HCT116 (cell line): ENCODE results near the gene SBK2. TPM values are rescaled to one million over a fixed set of nuclear protein-coding genes. Genes with fewer than 3 reads are reported as not detected.

Experiments used
- ATAC-seq: fragments of 200-7000 bp; cut with Tn5 transposase; 2 replicates; pipeline ENCODE4 v1.9.1; 2020; ENCODE audit warnings: mild to moderate bottlenecking, moderate library complexity
- BruUV-seq: library from RNA; stranded (reverse); fragments of 400-500 nt; replicated peaks from 2 replicates; lab custom pipeline; 2021; lab: Mats Ljungman, UMichigan
- CTCF ChIA-PET: fragments of 300-600 bp; sonication (Branson Sonifier 250); formaldehyde crosslinking; loops from one replicate; lab custom pipeline; 2021; ENCODE audit warnings: antibody characterized with exemption; lab: Charles Lee
- POLR2A ChIA-PET: fragments of 300-600, 350-600 bp; sonication (Branson Sonifier 250); formaldehyde crosslinking; loops from one replicate; lab custom pipeline; 2021; ENCODE audit warnings: antibody characterized with exemption; lab: Charles Lee
- RAD21 ChIA-PET, 2 experiments: fragments of 300-600 bp; sonication (Branson Sonifier 250); formaldehyde crosslinking; loops; one replicate each; lab custom pipeline; 2023; ENCODE audit warnings: low total read pairs in 2 of 2; ENCODE audit not compliant: uncharacterized antibody in 2 of 2, unreplicated experiment in 2 of 2, low non-redundant PET in 1 of 2; lab: Charles Lee
- DNase-seq: peaks from one replicate; pipeline ENCODE4 v3.0.0-alpha.2; 2010; ENCODE audit warnings: low read depth, low spot score
- H2AFZ ChIP-seq: fragments of 200-600 bp; shearing (Covaris generic), sonication (generic); 2 replicates; pipeline ENCODE4 v1.6.1; 2017; ENCODE audit warnings: low read depth, mixed run types, mixed read lengths, antibody characterized with exemption, low read length; ENCODE audit not compliant: poor library complexity, severe bottlenecking
- H3K27ac ChIP-seq: 2 replicates; pipeline ENCODE4 v1.5.1; 2012; ENCODE audit warnings: low read depth, low read length
- H3K27me3 ChIP-seq: fragments of 200-600 bp; sonication (generic); 2 replicates; pipeline ENCODE4 v1.6.1; 2016; ENCODE audit warnings: mixed run types, low read length, mixed read lengths; ENCODE audit not compliant: insufficient read depth
- H3K36me3 ChIP-seq, 2 experiments: fragments of 200-500 bp in 1 of 2; fragments of 200-600 bp in 1 of 2; sonication (Bioruptor generic) in 1 of 2; sonication (generic) in 1 of 2; 2 replicates each; pipeline versions ENCODE4 v1.5.1 to v1.6.1; 2014 to 2016; ENCODE audit warnings: low read length in 2 of 2, inconsistent platforms in 1 of 2, mixed read lengths in 1 of 2, mixed run types in 1 of 2; ENCODE audit not compliant: insufficient read depth in 2 of 2, control insufficient read depth in 1 of 2
- H3K4me1 ChIP-seq, 2 experiments: fragments of 200-600 bp in 1 of 2; sonication (generic) in 1 of 2; 2 replicates each; pipeline versions ENCODE4 v1.5.1 to v1.6.1; 2012 to 2017; ENCODE audit warnings: low read length in 2 of 2, inconsistent platforms in 1 of 2, mild to moderate bottlenecking in 1 of 2, mixed read lengths in 1 of 2, mixed run types in 1 of 2, moderate library complexity in 1 of 2; ENCODE audit not compliant: insufficient read depth in 2 of 2, control insufficient read depth in 1 of 2
- H3K4me2 ChIP-seq: fragments of 200-600 bp; sonication (generic); 2 replicates; pipeline ENCODE4 v1.6.1; 2017; ENCODE audit warnings: mixed run types, low read length, mixed read lengths
- H3K4me3 ChIP-seq, 2 experiments: fragments of 200-600 bp in 1 of 2; sonication (generic) in 1 of 2; replicated peaks in 1 of 2; 2 replicates each; pipeline ENCODE4 v1.5.1; 2011 to 2016; ENCODE audit warnings: low read length in 2 of 2, control low read depth in 1 of 2, low read depth in 1 of 2, mild to moderate bottlenecking in 1 of 2, mixed read lengths in 1 of 2, mixed run types in 1 of 2
- H3K79me2 ChIP-seq: fragments of 200-600 bp; sonication (generic); 2 replicates; pipeline ENCODE4 v1.6.1; 2017; ENCODE audit warnings: mild to moderate bottlenecking, mixed run types, low read length, moderate library complexity, mixed read lengths; ENCODE audit not compliant: insufficient read depth
- H3K9ac ChIP-seq: fragments of 200-600 bp; sonication (generic); 2 replicates; pipeline ENCODE4 v1.6.1; 2016; ENCODE audit warnings: low read length, mixed read lengths
- H3K9me2 ChIP-seq: fragments of 200-600 bp; sonication (generic), shearing (Covaris generic); 2 replicates; pipeline ENCODE4 v1.6.1; 2017; ENCODE audit warnings: mixed run types, mild to moderate bottlenecking, moderate library complexity; ENCODE audit not compliant: insufficient read depth
- H3K9me3 ChIP-seq, 2 experiments: fragments of 200-500 bp in 1 of 2; fragments of 200-600 bp in 1 of 2; sonication (Bioruptor generic) in 1 of 2; sonication (generic) in 1 of 2; 2 replicates each; pipeline ENCODE4 v1.6.1; 2014 to 2017; ENCODE audit warnings: low read length in 2 of 2, mixed read lengths in 2 of 2, inconsistent platforms in 1 of 2, low read depth in 1 of 2, mild to moderate bottlenecking in 1 of 2, mixed run types in 1 of 2, moderate library complexity in 1 of 2; ENCODE audit not compliant: control insufficient read depth in 1 of 2, insufficient read depth in 1 of 2
- H4K20me1 ChIP-seq: fragments of 200-600 bp; sonication (generic), shearing (Covaris generic); 2 replicates; pipeline ENCODE4 v1.6.1; 2017; ENCODE audit warnings: mixed run types, mild to moderate bottlenecking, moderate library complexity; ENCODE audit not compliant: insufficient read depth
- ATF3 ChIP-seq: IDR thresholded peaks from 2 replicates; pipeline ENCODE4 v1.6.1; 2012
- CBX3 ChIP-seq: IDR thresholded peaks from 2 replicates; pipeline ENCODE4 v1.6.1; 2012; ENCODE audit warnings: low read depth
- CEBPB ChIP-seq: IDR thresholded peaks from 2 replicates; pipeline ENCODE4 v1.6.1; 2012; ENCODE audit warnings: low read depth
- EGR1 ChIP-seq: IDR thresholded peaks from 2 replicates; pipeline ENCODE4 v1.6.1; 2012; ENCODE audit warnings: low read depth
- ELF1 ChIP-seq: IDR thresholded peaks from 2 replicates; pipeline ENCODE4 v1.6.1; 2012; ENCODE audit warnings: low read depth, borderline replicate concordance
- EZH2 ChIP-seq: fragments of 200-600 bp; sonication (generic); IDR thresholded peaks from 2 replicates; pipeline ENCODE4 v1.6.1; 2017; ENCODE audit warnings: antibody characterized with exemption, mixed run types
- FOSL1 ChIP-seq: IDR thresholded peaks from 2 replicates; pipeline ENCODE4 v1.6.1; 2012; ENCODE audit warnings: low read depth
- POLR2A ChIP-seq: IDR thresholded peaks from 2 replicates; pipeline ENCODE4 v1.7.0; 2011; ENCODE audit warnings: borderline replicate concordance; ENCODE audit not compliant: insufficient read depth, insufficient read length; ENCODE audit errors: extremely low read depth
- POLR2AphosphoS5 ChIP-seq: IDR thresholded peaks from 2 replicates; pipeline ENCODE4 v1.6.1; 2011; ENCODE audit warnings: mild to moderate bottlenecking, low read depth, low read length, moderate library complexity
- RAD21 ChIP-seq: IDR thresholded peaks from 2 replicates; pipeline ENCODE4 v1.6.1; 2012; ENCODE audit warnings: low read depth, mild to moderate bottlenecking
- SIN3A ChIP-seq: IDR thresholded peaks from 2 replicates; pipeline ENCODE4 v1.6.1; 2012; ENCODE audit warnings: low read depth
- SP1 ChIP-seq: IDR thresholded peaks from 2 replicates; pipeline ENCODE4 v1.6.1; 2012; ENCODE audit warnings: low read depth
- ZNF274 ChIP-seq: fragments of 200-500 bp; sonication (Bioruptor generic); IDR thresholded peaks from 2 replicates; pipeline ENCODE4 v1.6.1; 2014; ENCODE audit warnings: mild to moderate bottlenecking, low read depth, low read length, inconsistent platforms
- intact Hi-C: fragments of 100-400 bp; cut with micrococcal nuclease; formaldehyde crosslinking; loops from 2 replicates; pipeline ENCODE4 v1.10.0; 2022
- total RNA-seq: library from RNA; stranded (reverse); gene quantifications from one replicate; pipeline ENCODE4 v1.2.1, GENCODE V29; 2021; ENCODE audit not compliant: unreplicated experiment
- TF ChIP-seq, protein P1 (sequence below): IDR thresholded peaks from 2 replicates; pipeline ENCODE4 v1.6.1; 2012
- TF ChIP-seq, protein P2 (sequence below), 3 experiments: fragments of 200-600 bp in 1 of 3; sonication (generic) in 1 of 3; IDR thresholded peaks in 2 of 3; conservative IDR thresholded peaks in 1 of 3; 2 replicates each; pipeline ENCODE4 v1.5.1; 2012 to 2017; ENCODE audit warnings: low read depth in 2 of 3, low read length in 2 of 3, antibody characterized with exemption in 1 of 3, borderline replicate concordance in 1 of 3, control low read depth in 1 of 3, mild to moderate bottlenecking in 1 of 3, mixed read lengths in 1 of 3, mixed run types in 1 of 3, moderate library complexity in 1 of 3; ENCODE audit not compliant: insufficient read depth in 1 of 3

The SBK2 gene
- total RNA-seq, 1 experiment from 2014 or later = 0.30 TPM

- Histone ChIP-seq H3K9me2 (no peaks in the 10 kb centered on the region), H3K27ac (no peak overlapping the region), H3K4me3 (no peak overlapping the region), H3K4me2 (no peak overlapping the region), H4K20me1 (no peaks in the 10 kb centered on the region), H3K9ac (no peak overlapping the region), H3K9me3 (no peaks in the 10 kb centered on the region), H3K36me3 (no peaks in the 10 kb centered on the region), H3K79me2 (no peaks in the 10 kb centered on the region), H3K27me3 (no peaks in the 10 kb centered on the region), H2AFZ (no peak overlapping the region), H3K4me1 (peaks cover 0 to 11% of the 10 kb centered on the region in 2 experiments; a peak in 1 of 4 replicates)
- TF ChIP-seq ATF3 (no peak), RAD21 (no peak), SIN3A (no peak), ZNF274 (no peak), ELF1 (no peak)
- CTCF ChIA-PET = no interaction called here
- RAD21 ChIA-PET = no interaction called here
- ATAC-seq = no peak
- POLR2A ChIA-PET = interaction anchor here (1.2 kb wide), 1 partner anchor 8 kb away, joined by 4 read pairs; the partner anchor contains the start of gene NAT14
- intact Hi-C loops = no loop called here
- no TSS peak for BruUV-seq
- no peak for DNase-seq
These were observed 43.8 kb downstream of the SBK2 start for GRCh38 chr19:55493052-55493644.

- no peak overlapping the region for H3K9ac ChIP-seq
- peaks cover 0 to 17% of the 10 kb centered on the region in 2 experiments; a peak in 2 of 4 replicates for H3K4me1 ChIP-seq
- DNase-seq = no peak
- H3K4me3 ChIP-seq = no peak overlapping the region
- H3K36me3 ChIP-seq = no peaks in the 10 kb centered on the region
- no peak for ATAC-seq
- RAD21 ChIA-PET = no interaction called here
- no peaks in the 10 kb centered on the region for H3K9me3 ChIP-seq
- H3K79me2 ChIP-seq = no peaks in the 10 kb centered on the region
- H3K27ac ChIP-seq = no peak overlapping the region
- TF ChIP-seq ATF3 (no peak), CEBPB (no peak), EGR1 (no peak), POLR2A (no peak), SP1 (no peak), CBX3 (no peak), EZH2 (no peak), RAD21 (no peak), FOSL1 (no peak), POLR2AphosphoS5 (no peak)
- TF ChIP-seq, protein P1, sequence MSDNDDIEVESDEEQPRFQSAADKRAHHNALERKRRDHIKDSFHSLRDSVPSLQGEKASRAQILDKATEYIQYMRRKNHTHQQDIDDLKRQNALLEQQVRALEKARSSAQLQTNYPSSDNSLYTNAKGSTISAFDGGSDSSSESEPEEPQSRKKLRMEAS = no peak
- TF ChIP-seq, protein P2, sequence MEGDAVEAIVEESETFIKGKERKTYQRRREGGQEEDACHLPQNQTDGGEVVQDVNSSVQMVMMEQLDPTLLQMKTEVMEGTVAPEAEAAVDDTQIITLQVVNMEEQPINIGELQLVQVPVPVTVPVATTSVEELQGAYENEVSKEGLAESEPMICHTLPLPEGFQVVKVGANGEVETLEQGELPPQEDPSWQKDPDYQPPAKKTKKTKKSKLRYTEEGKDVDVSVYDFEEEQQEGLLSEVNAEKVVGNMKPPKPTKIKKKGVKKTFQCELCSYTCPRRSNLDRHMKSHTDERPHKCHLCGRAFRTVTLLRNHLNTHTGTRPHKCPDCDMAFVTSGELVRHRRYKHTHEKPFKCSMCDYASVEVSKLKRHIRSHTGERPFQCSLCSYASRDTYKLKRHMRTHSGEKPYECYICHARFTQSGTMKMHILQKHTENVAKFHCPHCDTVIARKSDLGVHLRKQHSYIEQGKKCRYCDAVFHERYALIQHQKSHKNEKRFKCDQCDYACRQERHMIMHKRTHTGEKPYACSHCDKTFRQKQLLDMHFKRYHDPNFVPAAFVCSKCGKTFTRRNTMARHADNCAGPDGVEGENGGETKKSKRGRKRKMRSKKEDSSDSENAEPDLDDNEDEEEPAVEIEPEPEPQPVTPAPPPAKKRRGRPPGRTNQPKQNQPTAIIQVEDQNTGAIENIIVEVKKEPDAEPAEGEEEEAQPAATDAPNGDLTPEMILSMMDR (IDR thresholded peaks at IDR 0.05 in 2 of 3, conservative IDR thresholded peaks at IDR 0.05 in 1 of 3; ENCODE audit: borderline replicate concordance in 1 of 3, insufficient read depth in 1 of 3, low read depth in 2 of 3, low read length in 2 of 3) = no peak
- TF ChIP-seq, all 23 proteins: peak for 0
- ChIA-PET POLR2A (interaction anchor here (1.2 kb wide), 1 partner anchor 8 kb away, joined by 4 read pairs; the partner anchor contains the start of gene NAT14), CTCF (no interaction called here)
- H3K9me2 ChIP-seq = no peaks in the 10 kb centered on the region
- intact Hi-C loops = no loop called here
- H2AFZ ChIP-seq = no peak overlapping the region
- BruUV-seq = no TSS peak
- H4K20me1 ChIP-seq = no peaks in the 10 kb centered on the region
- H3K27me3 ChIP-seq = no peaks in the 10 kb centered on the region
- no peak overlapping the region for H3K4me2 ChIP-seq
These were observed 44.5 kb downstream of the SBK2 start for GRCh38 chr19:55492362-55492944.
